GM21825 (cell line): ENCODE data around the gene RTN4RL1.

Source experiments
- ATAC-seq: cut with Tn5 transposase; IDR thresholded peaks from one replicate; pipeline ENCODE4 v1.9.1; 2021; ENCODE audit warnings: mild to moderate bottlenecking, moderate library complexity; ENCODE audit not compliant: unreplicated experiment

The RTN4RL1 gene

DNA sequence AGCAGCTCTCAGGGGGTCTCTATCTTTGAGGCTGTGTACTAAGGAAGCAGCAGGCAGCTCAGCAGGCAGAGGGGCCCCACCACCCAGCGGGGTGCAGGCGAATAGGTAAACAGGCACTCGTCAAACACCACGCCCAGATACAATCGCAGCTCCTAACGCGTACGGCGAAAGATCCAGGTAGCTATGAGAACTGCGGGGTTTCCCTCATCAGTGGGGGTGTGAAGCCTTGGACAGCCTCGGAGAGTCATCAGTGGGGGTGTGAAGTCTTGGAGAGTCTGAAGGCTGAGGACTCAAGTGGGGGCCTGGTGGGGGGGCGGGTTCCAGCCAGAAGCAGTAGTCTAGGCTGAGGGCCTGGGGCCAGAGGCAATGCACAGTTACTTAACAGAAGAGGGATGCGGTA lies 69.0 kb downstream of the RTN4RL1 start:
- no peak for ATAC-seq

GRCh38 chr17:1953831-1954230 lies 71.3 kb downstream of the RTN4RL1 start:
- ATAC-seq = no peak

- ATAC-seq = no peak
Measured at GRCh38 chr17:1951920-1952319, 73.2 kb downstream of the RTN4RL1 start.

- no peak for ATAC-seq
Measured at GRCh38 chr17:1949754-1950153, 75.4 kb downstream of the RTN4RL1 start.

DNA sequence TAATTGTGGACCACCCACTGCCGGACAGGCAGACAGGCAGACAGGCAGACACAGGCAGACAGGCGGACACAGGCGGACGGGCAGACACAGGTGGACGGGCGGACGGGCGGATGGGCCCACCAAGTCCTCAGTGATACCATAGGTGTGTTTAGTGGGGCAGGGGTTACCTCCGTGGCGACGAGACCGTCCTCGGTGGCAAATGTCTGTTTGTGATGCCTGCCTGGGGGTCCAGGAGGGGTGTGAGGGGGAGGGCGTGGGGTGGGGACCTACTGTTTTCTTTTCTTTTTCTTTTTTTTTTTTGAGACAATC lies 76.7 kb downstream of the RTN4RL1 start:
- ATAC-seq = no peak

DNA sequence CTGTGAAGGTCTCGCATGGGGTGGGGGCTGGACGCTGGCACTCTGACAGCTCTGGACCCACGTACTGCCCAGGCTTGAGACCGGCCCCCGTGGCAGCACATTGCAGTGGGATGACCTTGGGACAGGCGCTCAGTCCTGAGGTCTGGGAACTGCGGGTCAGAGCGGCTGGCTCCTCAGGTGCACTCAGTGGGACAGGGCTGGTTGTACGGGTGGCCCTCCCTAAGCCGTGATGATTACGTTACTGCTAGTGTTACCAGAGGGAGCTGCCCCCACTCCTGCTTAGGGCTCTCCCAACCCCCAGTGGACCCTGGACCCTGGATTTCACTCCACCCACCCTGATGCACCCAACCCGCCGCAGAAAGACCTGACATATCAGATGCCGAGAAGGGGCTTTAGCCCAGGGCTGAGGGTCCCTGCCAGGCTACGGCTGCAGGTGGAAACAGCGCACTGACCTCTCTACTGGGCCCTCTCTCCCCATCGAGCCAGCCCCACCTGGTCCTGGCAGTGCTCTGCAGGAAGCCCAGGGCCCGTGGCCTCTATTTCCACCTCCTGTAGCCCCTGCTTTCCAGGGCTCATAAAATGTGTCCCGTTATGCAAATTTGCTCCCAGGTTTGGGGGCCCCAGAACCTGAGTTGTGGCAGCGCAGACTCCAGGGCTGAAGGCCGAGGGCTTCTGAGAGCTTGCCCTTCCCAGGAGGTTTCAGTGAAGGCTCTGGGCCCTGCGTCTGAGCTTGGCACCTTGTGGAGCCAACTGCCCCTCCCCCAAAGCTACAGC lies 77.2 kb downstream of the RTN4RL1 start:
- no peak for ATAC-seq

- no peak for ATAC-seq
Measured at GRCh38 chr17:1947229-1947742, 77.8 kb downstream of the RTN4RL1 start.

GRCh38 chr17:1946021-1946932 lies 78.9 kb downstream of the RTN4RL1 start:
- ATAC-seq = no peak

- ATAC-seq = no peak
Measured at GRCh38 chr17:1945621-1946020, 79.5 kb downstream of the RTN4RL1 start.

- no peak for ATAC-seq
Measured at GRCh38 chr17:1943436-1943831, 81.7 kb downstream of the RTN4RL1 start.

GRCh38 chr17:1942666-1943435 lies 82.3 kb downstream of the RTN4RL1 start:
- no peak for ATAC-seq

DNA sequence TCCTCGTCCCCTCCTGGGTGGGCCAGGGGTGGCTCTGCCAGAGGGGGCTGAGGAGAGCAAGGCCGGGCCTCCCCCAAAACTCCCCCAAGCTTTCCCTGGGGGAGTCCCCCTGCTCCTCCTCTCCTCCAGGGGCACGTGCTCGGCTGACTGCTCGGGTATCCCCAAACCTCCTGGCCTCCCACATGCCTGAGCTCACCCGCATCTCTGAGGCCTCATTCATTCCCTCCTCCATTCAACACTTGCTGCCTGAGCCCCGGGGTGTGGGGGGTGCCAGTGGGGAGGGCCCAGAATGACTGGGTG lies 83.1 kb downstream of the RTN4RL1 start:
- no peak for ATAC-seq

DNA sequence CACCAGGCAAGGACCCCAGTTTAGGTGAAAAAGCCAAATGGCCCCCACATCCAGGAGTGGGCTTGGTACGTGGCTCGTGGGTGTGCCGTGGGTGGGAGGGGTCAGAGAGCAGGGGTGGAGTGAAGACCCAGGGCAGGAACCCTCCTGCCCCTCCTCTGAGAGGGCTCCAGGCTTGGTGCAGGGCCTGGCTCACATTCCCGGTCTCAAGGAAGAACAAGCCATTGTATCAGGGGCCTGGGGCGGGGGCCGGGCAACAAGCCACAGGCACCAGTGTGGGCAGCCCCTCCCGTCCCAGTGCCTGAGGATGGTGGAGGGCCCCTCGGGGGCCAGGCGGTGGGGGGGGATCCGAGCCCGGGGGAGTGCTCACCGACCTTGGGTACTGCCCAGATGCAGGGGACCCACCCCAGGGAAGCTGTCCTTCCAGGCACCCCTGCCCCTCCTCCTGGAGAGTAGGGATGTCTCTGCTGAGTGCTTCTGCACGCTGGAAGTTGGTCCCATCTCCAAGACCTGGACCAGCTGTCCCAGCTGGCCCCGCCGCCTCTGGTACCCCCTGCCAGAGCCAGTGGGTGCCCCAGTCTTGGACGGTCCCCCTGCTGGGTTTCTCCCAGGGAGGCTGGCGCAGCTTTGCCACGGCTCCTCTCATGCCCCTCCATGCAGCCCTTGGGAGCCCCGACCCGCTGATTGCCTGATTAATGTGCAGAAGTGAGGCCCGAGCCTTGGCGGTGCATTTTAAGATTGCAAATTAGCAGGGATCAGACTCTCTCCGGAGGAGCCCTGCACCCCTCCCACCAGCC lies 83.7 kb downstream of the RTN4RL1 start:
- ATAC-seq = no peak

DNA sequence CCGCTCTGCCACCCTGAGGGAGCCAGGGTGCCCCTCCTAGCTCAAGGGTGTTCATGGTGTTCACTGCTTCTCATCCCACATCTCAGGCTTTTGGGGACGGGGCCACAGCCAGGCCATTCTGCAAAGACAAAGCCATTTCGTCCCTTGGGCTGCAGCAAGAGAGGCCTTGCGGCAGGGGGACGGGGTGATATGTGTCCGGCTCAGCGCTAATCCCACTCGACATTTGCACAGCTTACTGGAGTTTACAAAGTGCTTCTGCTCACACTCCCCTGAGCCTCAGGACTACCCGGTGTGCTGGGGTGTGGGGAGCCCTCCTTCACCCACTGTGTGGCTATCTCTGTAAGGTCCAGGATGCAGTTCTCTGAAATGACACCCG lies 84.3 kb downstream of the RTN4RL1 start:
- no peak for ATAC-seq

- ATAC-seq = no peak
Measured at GRCh38 chr17:1939981-1940809, 84.9 kb downstream of the RTN4RL1 start.

- ATAC-seq = no peak
Measured at GRCh38 chr17:1937461-1937860, 87.7 kb downstream of the RTN4RL1 start.

DNA sequence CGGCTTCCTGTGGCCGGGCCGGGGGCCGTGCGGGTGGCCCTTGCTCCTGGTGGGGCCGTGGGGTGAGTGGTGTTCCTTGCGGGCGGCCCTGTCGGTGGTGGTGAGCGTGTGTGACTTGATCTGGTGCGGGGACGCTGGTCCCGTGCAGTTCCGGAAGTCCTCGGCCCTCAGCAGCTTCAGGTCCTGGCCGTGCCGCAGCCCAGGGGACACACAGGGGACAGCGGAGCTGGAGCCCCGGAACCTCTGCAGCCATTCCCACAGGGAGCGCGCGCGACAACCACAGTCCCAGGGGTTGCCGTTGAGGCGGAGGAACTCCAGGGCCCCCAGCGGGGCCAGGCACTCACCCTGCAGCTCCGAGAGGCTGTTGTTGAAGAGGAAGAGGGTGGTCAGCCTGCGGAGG lies 88.4 kb downstream of the RTN4RL1 start:
- no peak for ATAC-seq

GRCh38 chr17:1934901-1935300 lies 90.2 kb downstream of the RTN4RL1 start:
- ATAC-seq = no peak

GRCh38 chr17:1933875-1934715 lies 91.0 kb downstream of the RTN4RL1 start:
- no peak for ATAC-seq
